Hepatocyte (in vitro differentiated cells): Measurements from ENCODE around the gene COTL1. TPM values are rescaled to one million over a fixed set of nuclear protein-coding genes. Genes with fewer than 3 reads are reported as not detected.

Experiments used
- DNase-seq: peaks from one replicate; pipeline ENCODE4 v3.0.0-alpha.2; 2016; ENCODE audit warnings: low spot score
- H2AFZ ChIP-seq: fragments of 200-600 bp; sonication (generic); 2 replicates; pipeline ENCODE4 v1.6.0; 2016; ENCODE audit warnings: antibody characterized with exemption, mild to moderate bottlenecking
- H3K27ac ChIP-seq: fragments of 200-600 bp; sonication (generic); 2 replicates; pipeline ENCODE4 v1.5.1; 2016; ENCODE audit warnings: mild to moderate bottlenecking
- H3K27me3 ChIP-seq: fragments of 200-600 bp; sonication (generic); 2 replicates; pipeline ENCODE4 v1.6.1; 2016
- H3K36me3 ChIP-seq: fragments of 200-600 bp; sonication (generic); replicated peaks from 2 replicates; pipeline ENCODE4 v1.5.1; 2016; ENCODE audit warnings: low read depth; ENCODE audit not compliant: insufficient read depth
- H3K4me1 ChIP-seq: fragments of 200-600 bp; sonication (generic); 2 replicates; pipeline ENCODE4 v1.5.1; 2016; ENCODE audit warnings: mild to moderate bottlenecking, moderate library complexity; ENCODE audit not compliant: insufficient read depth
- H3K4me2 ChIP-seq: fragments of 200-600 bp; sonication (generic); 2 replicates; pipeline ENCODE4 v1.6.0; 2016
- H3K4me3 ChIP-seq: fragments of 200-600 bp; sonication (generic); 2 replicates; pipeline ENCODE4 v1.5.1; 2016; ENCODE audit warnings: mild to moderate bottlenecking
- H3K79me2 ChIP-seq: fragments of 200-600 bp; sonication (generic); 2 replicates; pipeline ENCODE4 v1.6.0; 2017; ENCODE audit warnings: mild to moderate bottlenecking
- H3K9me2 ChIP-seq: fragments of 200-600 bp; sonication (generic); replicated peaks from 2 replicates; pipeline ENCODE4 v1.6.0; 2017; ENCODE audit warnings: mild to moderate bottlenecking; ENCODE audit not compliant: insufficient read depth
- H3K9me3 ChIP-seq: fragments of 200-600 bp; sonication (generic); 2 replicates; pipeline ENCODE4 v1.5.1; 2016; ENCODE audit warnings: low read depth, mild to moderate bottlenecking
- H4K20me1 ChIP-seq: fragments of 200-600 bp; sonication (generic); 2 replicates; pipeline ENCODE4 v1.6.0; 2016; ENCODE audit warnings: mild to moderate bottlenecking; ENCODE audit not compliant: insufficient read depth, poor library complexity, severe bottlenecking
- EZH2 ChIP-seq: fragments of 200-600 bp; sonication (generic); IDR thresholded peaks from 2 replicates; pipeline ENCODE4 v1.6.1; 2016; ENCODE audit warnings: antibody characterized with exemption, mild to moderate bottlenecking, borderline replicate concordance
- EZH2phosphoT487 ChIP-seq: fragments of 200-600 bp; sonication (generic); IDR thresholded peaks from one replicate; pipeline ENCODE4 v1.6.1; 2018; ENCODE audit warnings: antibody characterized with exemption, mild to moderate bottlenecking, low read depth, moderate library complexity; ENCODE audit not compliant: unreplicated experiment, severe bottlenecking
- WGBS: methylation state at CpG from one replicate; pipeline ENCODE4 v1.1.6; 2016; ENCODE audit warnings: low lambda C conversion rate; ENCODE audit errors: missing lambda C conversion rate; 5-methylcytosine and 5-hydroxymethylcytosine counted together
- polyA plus RNA-seq: library from polyadenylated mRNA; unstranded; fragments of >200 nt; fragmentation: Nextera tagmentation; extraction: Ambion mirVana; gene quantifications from 2 replicates; pipeline ENCODE4 v1.2.1, GENCODE V29; 2016
- total RNA-seq: library from RNA; depleted of rRNA; stranded (reverse); fragments of >200 nt; gene quantifications from 2 replicates; pipeline ENCODE4 v1.2.3, GENCODE V29; 2014
- TF ChIP-seq, protein P1 (sequence below): fragments of 200-600 bp; sonication (generic); IDR thresholded peaks from 2 replicates; pipeline ENCODE4 v1.5.1; 2016; ENCODE audit warnings: antibody characterized with exemption, mild to moderate bottlenecking; ENCODE audit not compliant: poor library complexity

COTL1 gene
- total and polyA plus RNA-seq, 2 experiments from 2014 or later: 30.1 to 104 TPM

DNA sequence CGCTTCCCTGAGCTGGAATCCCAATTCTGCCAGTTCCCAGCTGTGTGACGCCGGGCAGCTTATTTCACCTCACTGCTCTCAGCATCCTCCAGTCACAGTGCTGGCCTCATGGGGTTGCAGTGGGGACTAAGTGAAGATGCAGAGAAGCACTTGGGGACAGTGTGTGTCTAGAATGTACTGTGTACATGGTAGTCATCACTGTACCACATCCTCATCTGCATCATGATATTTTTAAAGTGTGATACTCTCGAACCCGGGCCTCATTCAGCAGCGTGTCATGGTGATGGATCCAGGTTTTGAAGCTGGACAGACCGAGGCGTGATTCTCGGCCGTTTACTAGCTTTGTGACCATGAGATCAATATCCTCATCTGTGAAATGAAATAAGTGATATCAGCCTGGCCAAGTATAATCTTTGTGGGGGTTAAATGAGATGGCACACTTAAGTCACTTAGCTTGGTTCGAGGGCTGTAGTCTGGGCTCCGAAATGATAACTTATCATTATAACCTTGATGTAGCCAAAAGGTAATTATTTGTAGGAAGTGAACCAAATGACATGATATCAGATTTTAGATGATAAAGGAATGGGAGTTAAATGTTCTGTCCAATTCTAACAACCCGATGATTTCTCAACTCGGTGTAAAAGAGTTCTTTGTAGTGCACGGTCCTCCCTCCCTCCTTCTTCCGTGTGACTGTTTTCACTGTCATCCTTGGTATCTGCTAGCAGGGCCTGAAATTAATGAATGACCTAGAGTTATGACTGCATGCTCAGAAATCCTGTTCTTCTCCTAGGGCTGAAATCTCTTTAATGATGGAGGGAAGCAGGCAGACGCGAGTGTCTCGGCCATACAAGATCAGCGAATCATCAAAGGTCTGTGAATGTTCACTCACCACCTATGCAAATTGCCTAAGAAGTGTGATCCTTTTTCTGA, 32.4 kb upstream of the COTL1 start:
- Histone ChIP-seq H3K27ac (no peak overlapping the region), H3K27me3 (no peaks in the 10 kb centered on the region), H3K36me3 (no peaks in the 10 kb centered on the region), H4K20me1 (peaks cover 6% of the 10 kb centered on the region), H3K9me2 (no peaks in the 10 kb centered on the region), H2AFZ (no peak overlapping the region), H3K4me2 (peak overlapping the region; percentile 98), H3K9me3 (no peaks in the 10 kb centered on the region), H3K4me3 (no peak overlapping the region), H3K79me2 (peaks cover 22% of the 10 kb centered on the region), H3K4me1 (peaks cover 16% of the 10 kb centered on the region)
- DNase-seq: peak; percentile 27
- TF ChIP-seq, protein P1, sequence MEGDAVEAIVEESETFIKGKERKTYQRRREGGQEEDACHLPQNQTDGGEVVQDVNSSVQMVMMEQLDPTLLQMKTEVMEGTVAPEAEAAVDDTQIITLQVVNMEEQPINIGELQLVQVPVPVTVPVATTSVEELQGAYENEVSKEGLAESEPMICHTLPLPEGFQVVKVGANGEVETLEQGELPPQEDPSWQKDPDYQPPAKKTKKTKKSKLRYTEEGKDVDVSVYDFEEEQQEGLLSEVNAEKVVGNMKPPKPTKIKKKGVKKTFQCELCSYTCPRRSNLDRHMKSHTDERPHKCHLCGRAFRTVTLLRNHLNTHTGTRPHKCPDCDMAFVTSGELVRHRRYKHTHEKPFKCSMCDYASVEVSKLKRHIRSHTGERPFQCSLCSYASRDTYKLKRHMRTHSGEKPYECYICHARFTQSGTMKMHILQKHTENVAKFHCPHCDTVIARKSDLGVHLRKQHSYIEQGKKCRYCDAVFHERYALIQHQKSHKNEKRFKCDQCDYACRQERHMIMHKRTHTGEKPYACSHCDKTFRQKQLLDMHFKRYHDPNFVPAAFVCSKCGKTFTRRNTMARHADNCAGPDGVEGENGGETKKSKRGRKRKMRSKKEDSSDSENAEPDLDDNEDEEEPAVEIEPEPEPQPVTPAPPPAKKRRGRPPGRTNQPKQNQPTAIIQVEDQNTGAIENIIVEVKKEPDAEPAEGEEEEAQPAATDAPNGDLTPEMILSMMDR: no peak
- TF ChIP-seq EZH2: no peak
- TF ChIP-seq EZH2phosphoT487: no peak
- 85% methylated on average over 20 of the region's 20 CpGs for WGBS

DNA sequence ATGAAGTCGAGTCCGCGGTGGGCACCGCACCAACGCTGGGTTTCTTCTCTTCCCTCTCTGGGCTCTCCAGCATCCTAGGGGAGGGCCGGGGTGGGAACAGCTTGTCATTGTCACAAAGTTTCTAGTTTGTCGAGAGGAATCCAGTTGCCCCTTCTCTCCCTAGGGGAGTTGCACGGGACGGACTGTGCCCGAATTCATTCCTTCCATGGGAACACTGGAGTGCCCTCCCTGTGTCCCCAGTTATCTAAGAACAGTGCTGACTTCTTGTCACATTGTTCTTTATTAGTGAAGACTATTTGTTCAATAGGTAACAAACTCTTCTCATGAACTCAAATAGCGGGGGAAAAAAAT, 31.6 kb upstream of the COTL1 start:
- Histone ChIP-seq H3K79me2 (peaks cover 22% of the 10 kb centered on the region), H3K9me3 (no peaks in the 10 kb centered on the region), H3K4me2 (peak overlapping the region; percentile 98), H4K20me1 (peaks cover 6% of the 10 kb centered on the region), H3K4me3 (peak overlapping the region; percentile 91), H3K27me3 (no peaks in the 10 kb centered on the region), H3K4me1 (peaks cover 16% of the 10 kb centered on the region), H3K9me2 (no peaks in the 10 kb centered on the region), H3K27ac (no peak overlapping the region), H2AFZ (no peak overlapping the region), H3K36me3 (no peaks in the 10 kb centered on the region)
- no peak for DNase-seq
- TF ChIP-seq EZH2phosphoT487 (no peak), EZH2 (no peak)
- TF ChIP-seq, protein P1: no peak
- 67% methylated on average over 10 of the region's 11 CpGs for WGBS

DNA sequence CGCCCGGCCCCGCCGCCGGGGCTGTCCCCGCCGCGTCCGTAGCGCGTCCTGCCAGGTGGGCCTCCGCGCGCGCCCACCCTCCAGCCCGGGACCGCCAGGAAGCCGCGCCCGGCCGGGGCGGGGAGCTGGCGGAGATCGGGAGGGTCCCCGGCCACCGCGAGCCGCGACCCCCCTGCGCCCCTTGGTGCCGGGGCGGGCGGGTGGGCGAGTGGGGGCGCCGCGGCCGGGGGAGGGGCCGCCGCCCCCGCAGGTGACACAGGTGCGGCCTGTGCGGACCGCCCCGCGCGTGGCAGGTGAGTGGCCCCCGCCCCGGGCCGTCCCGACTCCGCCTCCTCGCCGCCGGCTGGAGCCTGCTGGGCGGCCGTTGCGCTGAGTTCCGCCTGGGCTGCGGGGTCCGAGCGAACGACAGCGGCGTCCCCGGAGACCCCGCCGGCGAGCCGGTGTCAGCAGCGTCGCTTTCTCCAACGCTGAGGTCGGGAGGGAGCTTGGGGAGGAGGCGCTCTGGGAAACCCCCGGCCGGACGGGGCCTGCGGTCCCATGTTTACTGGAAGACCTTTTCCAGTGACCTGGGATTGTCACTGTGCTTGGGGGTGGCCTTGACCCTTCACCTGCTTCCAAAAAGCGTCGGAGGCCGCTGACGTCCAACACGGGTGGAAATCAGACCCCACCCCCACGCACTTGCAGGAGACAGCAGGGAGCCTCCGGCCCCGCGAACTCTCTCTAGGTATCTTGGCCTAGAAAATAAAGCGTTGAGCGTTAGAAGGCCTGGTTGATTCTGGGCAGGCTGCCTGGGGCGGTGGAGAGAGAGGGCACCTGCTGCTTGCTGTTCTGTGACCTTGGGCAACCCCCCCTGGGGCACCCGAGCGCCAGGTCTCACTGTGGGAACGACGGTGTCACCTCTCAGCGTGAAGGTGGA, 31.0 kb upstream of the COTL1 start:
- peak overlapping the region; percentile 61 for H3K27ac ChIP-seq
- peaks cover 6% of the 10 kb centered on the region for H4K20me1 ChIP-seq
- H2AFZ ChIP-seq: peak overlapping the region; percentile 60
- H3K4me1 ChIP-seq: peaks cover 16% of the 10 kb centered on the region
- H3K4me2 ChIP-seq: peak overlapping the region; percentile 98
- WGBS: 7% methylated on average over 37 of the region's 96 CpGs
- H3K4me3 ChIP-seq: peak overlapping the region; percentile 91
- H3K79me2 ChIP-seq: peaks cover 22% of the 10 kb centered on the region
- peak; percentile 80 for DNase-seq
- no peaks in the 10 kb centered on the region for H3K27me3 ChIP-seq
- H3K9me3 ChIP-seq: no peaks in the 10 kb centered on the region
- H3K36me3 ChIP-seq: no peaks in the 10 kb centered on the region
- H3K9me2 ChIP-seq: no peaks in the 10 kb centered on the region
- TF ChIP-seq EZH2phosphoT487 (no peak), EZH2 (no peak)
- TF ChIP-seq, protein P1: no peak
